WTC11 (cell line): ENCODE data around the gene SSB. TPM values are rescaled to one million over a fixed set of nuclear protein-coding genes. Genes with fewer than 3 reads are reported as not detected.

Experiments used
- ATAC-seq: fragments of 200-7000 bp; cut with Tn5 transposase; 2 replicates; pipeline ENCODE4 v1.10.0; 2021; ENCODE audit warnings: mild to moderate bottlenecking, moderate library complexity
- CTCF ChIA-PET: fragments of 300-600 bp; sonication (Branson Sonifier 250); formaldehyde crosslinking; loops from one replicate; lab custom pipeline; 2021; ENCODE audit warnings: antibody characterized with exemption; lab: Charles Lee
- POLR2A ChIA-PET: fragments of 350-600 bp; sonication (Branson Sonifier 250); formaldehyde crosslinking; loops from one replicate; lab custom pipeline; 2021; ENCODE audit warnings: antibody characterized with exemption; lab: Charles Lee
- DNase-seq: peaks from one replicate; pipeline ENCODE4 v3.0.0; 2021; ENCODE audit warnings: low spot score
- H3K27ac Mint-ChIP-seq: 2 replicates; pipeline ENCODE4 v1.8.0; 2021; ENCODE audit warnings: mixed read lengths
- H3K27me3 Mint-ChIP-seq: 2 replicates; pipeline ENCODE4 v1.8.0; 2021; ENCODE audit warnings: low read depth, mild to moderate bottlenecking, moderate library complexity, mixed read lengths
- H3K36me3 Mint-ChIP-seq: 2 replicates; pipeline ENCODE4 v1.8.0; 2021; ENCODE audit warnings: mixed read lengths
- H3K4me1 Mint-ChIP-seq: 2 replicates; pipeline ENCODE4 v1.8.0; 2022; ENCODE audit warnings: mixed read lengths
- H3K4me3 Mint-ChIP-seq: 2 replicates; pipeline ENCODE4 v1.8.0; 2021; ENCODE audit warnings: mild to moderate bottlenecking, moderate library complexity, mixed read lengths
- H3K9me3 Mint-ChIP-seq: 2 replicates; pipeline ENCODE4 v1.8.0; 2021; ENCODE audit warnings: mixed read lengths
- CBFB ChIP-seq: sonication (generic); formaldehyde crosslinking; IDR thresholded peaks from 2 replicates; pipeline ENCODE4 v1.8.1; 2022; ENCODE audit warnings: mild to moderate bottlenecking, low read depth, missing genetic modification reagents
- CTCF ChIP-seq: fragments of 200-600 bp; IDR thresholded peaks from 2 replicates; pipeline ENCODE4 v1.8.0; 2022; ENCODE audit warnings: antibody characterized with exemption
- E2F5 ChIP-seq: sonication (generic); formaldehyde crosslinking; IDR thresholded peaks from 2 replicates; pipeline ENCODE4 v1.8.1; 2022; ENCODE audit warnings: mild to moderate bottlenecking, moderate library complexity, missing genetic modification reagents
- ELF4 ChIP-seq: sonication (generic); formaldehyde crosslinking; IDR thresholded peaks from 2 replicates; pipeline ENCODE4 v1.8.1; 2022; ENCODE audit warnings: low read depth, mild to moderate bottlenecking, moderate library complexity, missing genetic modification reagents
- ETV6 ChIP-seq: sonication (generic); formaldehyde crosslinking; IDR thresholded peaks from 2 replicates; pipeline ENCODE4 v1.8.1; 2022; ENCODE audit warnings: mild to moderate bottlenecking, missing genetic modification reagents
- FOXJ3 ChIP-seq: sonication (generic); formaldehyde crosslinking; IDR thresholded peaks from 2 replicates; pipeline ENCODE4 v1.9.0; 2021; ENCODE audit warnings: missing genetic modification reagents, mild to moderate bottlenecking, borderline replicate concordance
- HMGA2 ChIP-seq: fragments of 250-450 bp; sonication (Bioruptor Pico); IDR thresholded peaks from 2 replicates; pipeline ENCODE4 v1.4.0; 2021; ENCODE audit warnings: mild to moderate bottlenecking, moderate library complexity
- HMGXB4 ChIP-seq: sonication (generic); formaldehyde crosslinking; IDR thresholded peaks from 2 replicates; pipeline ENCODE4 v1.8.1; 2023; ENCODE audit warnings: mild to moderate bottlenecking, moderate library complexity, missing genetic modification reagents
- PRDM15 ChIP-seq: sonication (generic); formaldehyde crosslinking; IDR thresholded peaks from 2 replicates; pipeline ENCODE4 v1.8.0; 2022; ENCODE audit warnings: missing genetic modification reagents
- RORB ChIP-seq: fragments of 250-450 bp; sonication (Bioruptor Pico); IDR thresholded peaks from 2 replicates; pipeline ENCODE4 v1.9.0; 2021; ENCODE audit warnings: mild to moderate bottlenecking
- SMAD4 ChIP-seq: sonication (generic); formaldehyde crosslinking; IDR thresholded peaks from 2 replicates; pipeline ENCODE4 v1.8.0; 2022; ENCODE audit warnings: mild to moderate bottlenecking, missing genetic modification reagents
- SP1 ChIP-seq: sonication (generic); formaldehyde crosslinking; conservative IDR thresholded peaks from 2 replicates; pipeline ENCODE4 v1.8.1; 2022; ENCODE audit warnings: missing genetic modification reagents
- ZBTB21 ChIP-seq: sonication (generic); formaldehyde crosslinking; IDR thresholded peaks from 2 replicates; pipeline ENCODE4 v1.8.1; 2023; ENCODE audit warnings: mild to moderate bottlenecking, missing genetic modification reagents, borderline replicate concordance
- ZNF396 ChIP-seq: fragments of 250-450 bp; sonication (Bioruptor Pico); IDR thresholded peaks from 2 replicates; pipeline ENCODE4 v1.8.0; 2021; ENCODE audit warnings: mild to moderate bottlenecking, moderate library complexity, borderline replicate concordance
- ZNF416 ChIP-seq: fragments of 250-450 bp; sonication (Bioruptor Pico); IDR thresholded peaks from 2 replicates; pipeline ENCODE4 v1.9.0; 2021; ENCODE audit warnings: mild to moderate bottlenecking, inconsistent platforms
- ZNF532 ChIP-seq: fragments of 250-450 bp; sonication (Bioruptor Pico); IDR thresholded peaks from 2 replicates; pipeline ENCODE4 v1.9.0; 2021; ENCODE audit warnings: mild to moderate bottlenecking, borderline replicate concordance
- ZSCAN18 ChIP-seq: fragments of 250-450 bp; sonication (Bioruptor Pico); IDR thresholded peaks from 2 replicates; pipeline ENCODE4 v2.1.2; 2022; ENCODE audit warnings: mild to moderate bottlenecking, moderate library complexity
- total RNA-seq: library from RNA; stranded (reverse); gene quantifications from 3 replicates; pipeline ENCODE4 v1.2.3, GENCODE V29; 2021

Gene SSB
- total RNA-seq, 1 experiment from 2014 or later = 235 TPM

- CTCF ChIA-PET = interaction anchor here (1.2 kb wide), 1 partner anchor 14 kb away, joined by 5 read pairs; no protein-coding TSS in a partner anchor
- no peak for DNase-seq
- H3K4me1 Mint-ChIP-seq = no peaks in the 10 kb centered on the region
- H3K27ac Mint-ChIP-seq = no peak overlapping the region
- no peak overlapping the region for H3K4me3 Mint-ChIP-seq
- H3K9me3 Mint-ChIP-seq = peaks cover 5% of the 10 kb centered on the region
- H3K27me3 Mint-ChIP-seq = no peaks in the 10 kb centered on the region
- H3K36me3 Mint-ChIP-seq = no peaks in the 10 kb centered on the region
- POLR2A ChIA-PET = no interaction called here
- TF ChIP-seq HMGXB4 (CRISPR knock-in tag) (no peak), CTCF (no peak), ZSCAN18 (CRISPR knock-in tag) (no peak), FOXJ3 (CRISPR knock-in tag) (no peak), SMAD4 (CRISPR knock-in tag) (no peak), ETV6 (CRISPR knock-in tag) (no peak), ZNF532 (CRISPR knock-in tag) (no peak)
- ATAC-seq = peak; percentile 44
These were observed 16.2 kb upstream of the SSB start for GRCh38 chr2:169782513-169782912.

GRCh38 chr2:169790581-169790980 lies 8.1 kb upstream of the SSB start:
- ChIA-PET POLR2A (interaction anchor here (0.7 to 1.5 kb wide), 2 partner anchors 8 to 148 kb away, joined by 3 to 4 read pairs; partner anchors contain the start of gene SSB), CTCF (interaction anchor here (0.7 to 2.0 kb wide), 10 partner anchors 8 to 338 kb away, joined by 3 to 11 read pairs (median 5); partner anchors contain the start of genes BBS5, METTL5 and SSB)
- ATAC-seq = no peak
- TF ChIP-seq ZNF396 (CRISPR knock-in tag) (no peak), ZBTB21 (CRISPR knock-in tag) (no peak), ELF4 (no peak), FOXJ3 (CRISPR knock-in tag) (no peak), RORB (CRISPR knock-in tag) (no peak), HMGA2 (no peak), CBFB (CRISPR knock-in tag) (no peak), E2F5 (CRISPR knock-in tag) (no peak), PRDM15 (CRISPR knock-in tag) (no peak), ZNF416 (CRISPR knock-in tag) (no peak), SP1 (CRISPR knock-in tag) (no peak)

More at GRCh38 chr2:169790581-169790980, 8.1 kb upstream of the SSB start:
- H3K4me3 Mint-ChIP-seq = no peak overlapping the region
- DNase-seq = no peak
- H3K9me3 Mint-ChIP-seq = peaks cover 5% of the 10 kb centered on the region; the same call in 1 of the 2 replicates
- H3K27ac Mint-ChIP-seq = no peak overlapping the region
- peaks cover 3% of the 10 kb centered on the region; the same call in 1 of the 2 replicates for H3K27me3 Mint-ChIP-seq
- no peaks in the 10 kb centered on the region for H3K36me3 Mint-ChIP-seq
- peaks cover 23% of the 10 kb centered on the region for H3K4me1 Mint-ChIP-seq
